Activated naive CD8-positive, alpha-beta T cell (primary cell): ENCODE data around the gene ING1.
"Not testable (repeated sequence)": the region's sequence is repeated elsewhere in the genome, so short reads cannot be mapped to it uniquely, and the experiment has no call there.

ENCODE experiments used
- H3K27ac Mint-ChIP-seq: one replicate; pipeline ENCODE4 v1.8.0; 2021; ENCODE audit warnings: mixed read lengths
- H3K27me3 Mint-ChIP-seq: one replicate; pipeline ENCODE4 v1.8.0; 2021; ENCODE audit warnings: mixed read lengths
- H3K36me3 Mint-ChIP-seq: one replicate; pipeline ENCODE4 v1.8.0; 2021; ENCODE audit warnings: mixed read lengths
- H3K4me1 Mint-ChIP-seq: one replicate; pipeline ENCODE4 v1.8.0; 2021; ENCODE audit warnings: low read depth, mixed read lengths
- H3K4me3 Mint-ChIP-seq: one replicate; pipeline ENCODE4 v1.8.0; 2021; ENCODE audit warnings: mild to moderate bottlenecking, mixed read lengths
- H3K9me3 Mint-ChIP-seq: one replicate; pipeline ENCODE4 v1.8.0; 2021; ENCODE audit warnings: low read depth, mixed read lengths

The ING1 gene, protein sequence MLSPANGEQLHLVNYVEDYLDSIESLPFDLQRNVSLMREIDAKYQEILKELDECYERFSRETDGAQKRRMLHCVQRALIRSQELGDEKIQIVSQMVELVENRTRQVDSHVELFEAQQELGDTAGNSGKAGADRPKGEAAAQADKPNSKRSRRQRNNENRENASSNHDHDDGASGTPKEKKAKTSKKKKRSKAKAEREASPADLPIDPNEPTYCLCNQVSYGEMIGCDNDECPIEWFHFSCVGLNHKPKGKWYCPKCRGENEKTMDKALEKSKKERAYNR

DNA sequence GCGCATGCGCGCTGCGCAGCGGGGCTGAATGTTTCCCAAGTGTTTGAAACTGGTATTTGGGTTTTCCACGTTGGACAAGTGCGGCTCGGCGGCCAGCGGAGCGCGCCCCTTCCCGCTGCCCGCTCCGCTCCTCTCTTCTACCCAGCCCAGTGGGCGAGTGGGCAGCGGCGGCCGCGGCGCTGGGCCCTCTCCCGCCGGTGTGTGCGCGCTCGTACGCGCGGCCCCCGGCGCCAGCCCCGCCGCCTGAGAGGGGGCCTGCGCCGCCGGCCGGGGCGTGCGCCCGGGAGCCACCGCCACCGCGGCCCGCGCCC, at the start of gene ING1:
ING1 (plus strand) TSS at position 59 of the 311 bp plus-strand sequence. CDS start 450 bp downstream, outside the sequence.
- H3K4me1 Mint-ChIP-seq = peaks cover 27% of the 10 kb centered on the region
- no peaks in the 10 kb centered on the region for H3K27me3 Mint-ChIP-seq
- H3K36me3 Mint-ChIP-seq = no peaks in the 10 kb centered on the region
- H3K4me3 Mint-ChIP-seq = peak within 1 kb of the TSS; percentile 99
- peak within 1 kb of the TSS; percentile 99 for H3K27ac Mint-ChIP-seq
- H3K9me3 Mint-ChIP-seq = no peaks in the 10 kb centered on the region

DNA sequence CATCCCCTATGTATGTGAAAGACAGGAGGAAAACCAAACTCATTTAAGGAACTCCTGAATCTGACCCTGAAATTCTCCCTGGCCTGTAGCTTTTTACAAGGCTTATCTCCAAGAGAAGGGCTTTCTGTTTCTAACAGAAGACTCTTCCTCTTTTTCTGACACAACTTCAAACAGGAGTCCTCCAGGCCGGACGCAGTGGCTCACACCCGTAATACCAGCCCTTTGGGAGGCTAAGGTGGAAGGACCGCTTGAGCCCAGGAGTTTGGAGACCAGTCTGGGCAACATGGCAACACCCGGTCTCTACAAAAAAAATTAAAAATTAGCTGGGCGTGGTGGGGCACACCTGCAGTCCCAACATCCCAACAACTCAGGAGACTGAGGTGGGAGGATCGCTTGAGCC, 49.5 kb upstream of the ING1 start:
- Mint-ChIP-seq H3K4me3 (no peak overlapping the region), H3K9me3 (no peaks in the 10 kb centered on the region), H3K4me1 (peaks cover 8% of the 10 kb centered on the region), H3K27ac (no peak overlapping the region), H3K36me3 (peaks cover 28% of the 10 kb centered on the region), H3K27me3 (no peaks in the 10 kb centered on the region)

DNA sequence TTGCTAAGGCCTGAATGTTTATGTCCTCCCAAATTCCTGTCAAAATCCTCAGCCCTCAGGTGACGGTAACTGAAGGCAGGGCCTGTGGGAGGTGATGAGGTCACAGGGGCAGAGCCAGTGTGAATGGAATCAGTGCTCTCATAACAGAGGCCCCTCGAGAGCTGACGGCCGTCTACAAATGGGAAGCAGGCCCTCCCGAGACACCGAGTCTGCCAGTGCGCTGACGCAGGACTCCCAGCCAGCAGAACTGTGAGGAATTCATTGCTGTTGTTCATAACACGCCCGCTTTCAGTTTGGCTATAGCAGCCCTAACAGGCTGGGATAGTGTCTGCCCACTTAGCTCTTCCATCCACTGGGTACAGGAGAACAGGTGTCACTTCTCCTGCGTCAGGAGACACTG, 48.8 kb upstream of the ING1 start:
- no peaks in the 10 kb centered on the region for H3K27me3 Mint-ChIP-seq
- no peak overlapping the region for H3K4me3 Mint-ChIP-seq
- no peak overlapping the region for H3K27ac Mint-ChIP-seq
- H3K36me3 Mint-ChIP-seq = peaks cover 24% of the 10 kb centered on the region
- no peaks in the 10 kb centered on the region for H3K9me3 Mint-ChIP-seq
- H3K4me1 Mint-ChIP-seq = peaks cover 5% of the 10 kb centered on the region

DNA sequence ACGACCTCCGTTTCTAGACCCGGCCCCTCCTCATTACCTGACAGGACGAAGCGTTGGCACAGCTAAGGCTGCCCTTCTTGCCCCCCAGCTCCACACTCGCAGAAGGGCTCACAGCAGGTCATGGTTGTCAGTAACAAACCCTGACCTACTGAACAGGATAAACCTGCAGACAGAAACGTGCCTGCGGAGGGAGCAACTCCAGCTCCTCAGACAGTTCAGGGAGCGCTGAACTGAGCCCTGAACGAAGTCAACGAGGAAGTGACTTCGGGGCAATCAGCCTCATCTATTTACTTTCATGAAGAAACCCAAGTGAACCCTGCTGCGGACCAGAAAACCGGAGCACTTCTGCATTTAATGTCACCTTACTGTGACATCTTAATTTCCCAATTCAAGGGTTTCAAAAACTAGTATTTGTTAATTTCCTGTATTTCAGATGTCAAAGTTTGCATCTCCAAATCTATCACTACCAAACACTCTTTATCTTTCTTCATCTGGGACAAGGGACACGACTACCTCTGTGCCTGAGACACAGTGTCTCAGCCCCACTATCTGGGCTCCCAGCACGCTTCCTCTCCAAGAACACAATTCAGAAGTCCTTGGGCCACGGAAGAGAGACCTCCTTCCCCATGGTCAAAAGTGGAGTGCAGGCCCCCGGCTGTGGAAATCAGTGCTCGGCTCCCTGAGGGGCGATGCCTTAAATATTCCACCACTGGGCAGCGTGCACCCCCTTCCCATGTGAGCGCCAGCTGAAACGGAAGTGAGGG, 47.8 kb upstream of the ING1 start:
- Mint-ChIP-seq H3K36me3 (peaks cover 20% of the 10 kb centered on the region), H3K4me1 (peaks cover 2% of the 10 kb centered on the region), H3K27me3 (no peaks in the 10 kb centered on the region), H3K4me3 (no peak overlapping the region), H3K9me3 (no peaks in the 10 kb centered on the region), H3K27ac (no peak overlapping the region)

DNA sequence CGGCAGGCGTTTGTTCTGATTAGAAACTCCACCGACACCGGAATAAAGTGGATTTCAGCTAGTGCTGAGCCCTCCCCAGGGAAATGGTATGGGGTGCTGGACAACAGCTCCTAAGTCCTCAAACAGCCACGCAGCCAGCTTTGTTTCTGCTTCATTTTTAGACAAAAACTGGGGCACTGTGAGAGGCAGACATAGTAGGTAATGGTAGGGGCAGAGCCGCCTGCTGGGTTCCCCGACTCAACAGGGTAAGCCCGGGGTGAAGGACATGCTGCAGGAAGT, 47.3 kb upstream of the ING1 start:
- Mint-ChIP-seq H3K36me3 (peaks cover 24% of the 10 kb centered on the region), H3K4me1 (peaks cover 6% of the 10 kb centered on the region), H3K4me3 (no peak overlapping the region), H3K9me3 (no peaks in the 10 kb centered on the region), H3K27me3 (no peaks in the 10 kb centered on the region), H3K27ac (no peak overlapping the region)

DNA sequence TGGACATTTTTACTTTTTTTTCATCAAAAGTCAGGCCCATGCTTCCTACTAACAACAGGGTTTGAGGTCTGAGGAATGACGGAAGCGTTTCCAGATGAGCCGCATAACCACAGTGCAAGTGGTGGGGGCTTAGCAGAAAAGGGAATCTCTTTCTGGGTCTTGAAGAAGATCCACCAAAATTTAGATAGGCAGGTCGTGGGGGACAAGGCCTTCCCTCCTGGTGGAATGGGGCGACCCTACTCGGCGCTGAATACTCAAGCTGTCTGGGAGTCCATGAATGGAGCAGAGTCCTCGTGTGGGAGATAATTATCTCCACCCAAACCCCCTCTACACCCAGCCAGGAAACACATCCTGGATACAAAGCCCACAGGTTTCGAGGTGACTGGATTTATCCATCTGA, 44.5 kb upstream of the ING1 start:
- Mint-ChIP-seq H3K36me3 (peaks cover 19% of the 10 kb centered on the region), H3K4me3 (no peak overlapping the region), H3K4me1 (peaks cover 24% of the 10 kb centered on the region), H3K27ac (peak overlapping the region; percentile 28), H3K9me3 (no peaks in the 10 kb centered on the region), H3K27me3 (no peaks in the 10 kb centered on the region)

DNA sequence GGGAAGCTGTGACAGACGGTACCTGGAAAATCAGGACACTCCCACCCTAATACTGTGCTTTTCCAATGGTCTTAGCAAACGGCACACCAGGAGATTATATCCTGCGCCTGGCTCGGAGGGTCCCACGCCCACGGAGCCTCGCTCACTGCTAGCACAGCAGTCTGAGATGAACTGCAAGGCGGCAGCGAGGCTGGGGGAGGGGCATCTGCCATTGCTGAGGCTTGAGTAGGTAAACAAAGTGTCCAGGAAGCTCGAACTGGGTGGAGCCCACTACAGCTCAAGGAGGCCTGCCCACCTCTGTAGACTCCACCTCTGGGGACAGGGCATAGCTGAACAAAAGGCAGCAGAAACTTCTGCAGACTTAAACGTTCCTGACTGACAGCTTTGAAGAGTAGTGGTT, 43.7 kb upstream of the ING1 start:
- peaks cover 27% of the 10 kb centered on the region for H3K4me1 Mint-ChIP-seq

DNA sequence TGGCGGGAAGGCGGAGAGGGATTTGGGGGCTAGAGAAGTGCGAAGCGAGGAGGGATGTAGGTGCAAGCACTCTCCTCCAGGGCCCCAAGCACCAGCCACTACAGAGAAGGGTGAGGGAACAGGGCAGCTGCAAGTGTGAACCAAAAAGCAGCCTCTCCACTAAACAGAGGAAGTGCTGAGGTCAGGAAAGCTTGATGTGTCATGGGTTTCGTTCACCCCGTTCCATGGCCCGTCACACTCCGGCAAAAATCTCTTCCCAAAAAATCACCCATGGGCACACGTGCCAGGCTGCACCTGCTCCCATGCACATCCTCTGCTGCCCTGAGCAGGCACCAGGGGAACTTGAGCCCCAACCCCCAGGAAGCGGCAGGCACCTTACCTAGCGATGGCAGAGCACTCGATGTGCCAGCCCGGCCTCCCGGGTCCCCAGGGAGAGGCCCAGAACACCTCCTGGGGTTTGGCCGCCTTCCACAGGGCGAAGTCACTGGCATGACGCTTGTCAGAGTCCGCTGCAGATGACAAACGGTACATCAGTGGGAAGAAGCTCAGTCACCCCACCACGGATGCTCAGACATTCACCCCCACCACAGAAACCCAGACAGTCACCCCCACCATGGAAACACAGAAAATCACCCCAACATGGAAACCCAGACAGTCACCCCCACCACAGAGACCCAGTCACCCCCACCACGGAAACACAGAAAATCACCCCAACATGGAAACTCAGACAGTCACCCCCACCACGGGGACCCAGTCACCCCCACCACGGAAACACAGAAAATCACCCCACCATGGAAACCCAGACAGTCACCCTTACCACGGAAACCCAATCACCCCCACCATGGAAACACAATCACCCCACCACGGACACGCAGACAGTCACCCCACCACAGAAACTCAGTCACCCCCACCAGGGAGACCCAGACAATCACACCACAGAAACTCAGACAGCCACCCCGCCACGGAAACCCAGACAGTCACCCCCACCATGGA, 36.6 kb upstream of the ING1 start:
- Mint-ChIP-seq H3K36me3 (peaks cover 27% of the 10 kb centered on the region), H3K4me3 (no peak overlapping the region), H3K4me1 (peaks cover 30% of the 10 kb centered on the region), H3K27me3 (no peaks in the 10 kb centered on the region), H3K9me3 (no peaks in the 10 kb centered on the region), H3K27ac (peak overlapping the region; percentile 77)

More for the DNA sequence above, 43.7 kb upstream of the ING1 start:
- H3K4me3 Mint-ChIP-seq, H3K27me3 Mint-ChIP-seq, H3K27ac Mint-ChIP-seq, H3K9me3 Mint-ChIP-seq: not testable (repeated sequence)
- peaks cover 24% of the 10 kb centered on the region for H3K36me3 Mint-ChIP-seq

DNA sequence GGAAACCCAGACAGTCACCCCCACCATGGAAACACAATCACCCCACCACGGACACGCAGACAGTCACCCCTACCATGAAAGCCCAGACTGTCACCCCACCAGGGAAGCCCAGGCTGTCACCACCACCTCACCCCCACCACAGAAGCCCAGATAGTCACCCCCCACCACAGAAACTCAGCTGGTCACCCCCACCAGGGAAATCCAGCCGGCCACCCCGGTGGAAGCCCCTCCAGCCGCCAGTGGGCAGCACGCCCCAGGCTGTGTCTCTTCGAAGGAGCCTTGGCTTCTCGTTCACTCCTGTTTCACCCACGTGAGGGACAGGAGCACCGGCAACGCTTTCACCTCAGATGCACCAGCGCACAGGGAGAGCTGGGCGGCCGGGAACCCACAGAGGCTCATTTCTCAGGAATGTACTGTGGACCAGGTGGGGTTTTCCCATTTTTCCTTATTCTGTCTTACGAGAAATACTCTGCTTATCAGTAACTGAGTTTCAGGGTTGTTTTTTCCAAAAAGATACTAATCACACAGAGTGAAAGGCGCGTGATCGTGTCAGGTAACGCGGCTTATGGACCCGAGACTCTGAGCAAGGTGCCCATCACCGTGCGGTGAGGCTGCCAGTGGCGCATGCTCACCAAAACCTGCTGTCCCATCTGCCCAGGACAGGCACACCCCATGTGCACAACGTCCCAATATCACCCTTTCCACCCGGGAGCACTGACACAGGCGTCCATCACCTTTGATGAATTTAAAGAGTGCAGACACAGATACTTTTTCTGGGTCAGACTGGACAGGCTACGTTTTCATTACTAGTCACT, 35.6 kb upstream of the ING1 start:
- Mint-ChIP-seq H3K9me3 (no peaks in the 10 kb centered on the region), H3K4me1 (peaks cover 22% of the 10 kb centered on the region), H3K36me3 (peaks cover 23% of the 10 kb centered on the region), H3K27ac (peak overlapping the region; percentile 41), H3K4me3 (no peak overlapping the region), H3K27me3 (no peaks in the 10 kb centered on the region)

DNA sequence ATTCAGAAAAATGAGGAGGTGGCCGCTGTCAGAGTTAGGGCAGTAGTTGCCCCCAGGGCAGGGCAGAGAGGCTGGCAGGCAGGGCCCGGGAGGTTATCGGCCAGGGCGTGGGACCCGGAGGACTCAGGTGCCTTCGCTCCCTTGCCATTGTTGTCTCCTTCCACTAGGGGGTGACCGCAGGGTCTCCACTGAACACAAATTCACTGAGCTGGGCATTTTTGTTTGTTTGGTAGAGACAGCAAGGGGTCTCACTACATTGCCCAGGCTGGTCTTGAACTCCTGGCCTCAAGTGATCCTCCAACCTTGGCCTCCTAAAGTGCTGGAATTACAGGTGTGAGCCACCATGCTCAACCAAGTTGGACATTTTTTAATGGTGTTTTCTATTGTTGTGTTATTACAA, 32.6 kb upstream of the ING1 start:
- Mint-ChIP-seq H3K9me3 (no peaks in the 10 kb centered on the region), H3K36me3 (peaks cover 18% of the 10 kb centered on the region), H3K4me1 (peaks cover 14% of the 10 kb centered on the region), H3K4me3 (no peak overlapping the region), H3K27me3 (no peaks in the 10 kb centered on the region), H3K27ac (no peak overlapping the region)

DNA sequence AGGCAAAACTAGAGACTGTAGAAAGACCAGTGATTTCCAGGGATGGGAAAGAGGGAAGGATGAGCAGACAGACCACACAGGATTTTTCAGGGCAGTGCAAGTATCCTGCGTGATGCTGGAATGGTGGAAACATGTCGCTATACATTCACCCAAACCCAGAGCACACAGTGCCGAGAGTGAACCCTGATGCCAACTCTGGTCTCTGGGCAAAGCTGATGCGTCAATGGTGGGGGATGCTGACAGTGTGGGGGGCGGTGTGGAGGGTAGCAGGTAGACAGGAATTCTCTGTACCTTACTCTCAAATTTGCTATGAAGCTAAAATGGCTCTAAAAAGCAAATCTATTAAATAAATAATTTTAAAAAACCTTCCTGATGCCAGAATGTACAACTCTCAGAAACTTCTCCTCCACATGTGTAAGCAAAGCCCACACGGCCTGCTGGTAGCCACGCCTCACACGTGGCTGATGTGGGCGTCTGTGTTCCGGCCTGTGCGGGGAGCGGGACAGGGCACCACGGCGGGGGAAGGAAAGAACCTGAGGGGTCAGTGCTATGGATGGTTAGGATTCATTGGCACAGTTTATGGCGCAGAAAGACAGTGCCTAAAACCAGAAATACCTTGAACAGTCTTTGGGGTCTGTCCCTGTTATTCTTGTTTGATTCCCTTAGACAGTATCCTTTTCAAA, 31.5 kb upstream of the ING1 start:
- Mint-ChIP-seq H3K4me1 (peaks cover 7% of the 10 kb centered on the region), H3K27me3 (no peaks in the 10 kb centered on the region), H3K9me3 (no peaks in the 10 kb centered on the region), H3K27ac (peak overlapping the region; percentile 2), H3K4me3 (no peak overlapping the region), H3K36me3 (peaks cover 11% of the 10 kb centered on the region)

DNA sequence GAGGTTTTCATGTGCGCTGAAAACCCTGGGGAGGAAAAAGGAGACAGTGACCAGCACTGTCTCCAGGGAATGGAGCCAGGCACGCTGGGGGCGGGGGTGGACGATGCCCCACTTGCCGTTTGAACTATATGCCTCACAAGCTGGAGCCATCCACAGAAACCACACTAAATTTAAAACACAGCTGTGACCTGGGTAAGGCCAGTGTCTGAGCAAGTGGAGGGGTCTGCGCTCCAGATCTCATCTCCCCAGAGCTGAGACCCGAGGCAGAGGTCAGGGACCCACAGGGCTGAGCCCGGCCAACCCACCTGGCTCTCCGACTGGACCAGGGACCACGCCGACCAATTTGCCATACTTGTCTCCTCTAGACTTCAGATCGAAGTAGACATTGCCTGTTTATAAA, 30.8 kb upstream of the ING1 start:
- no peaks in the 10 kb centered on the region for H3K27me3 Mint-ChIP-seq
- no peak overlapping the region for H3K4me3 Mint-ChIP-seq
- peaks cover 11% of the 10 kb centered on the region for H3K36me3 Mint-ChIP-seq
- no peaks in the 10 kb centered on the region for H3K9me3 Mint-ChIP-seq
- H3K4me1 Mint-ChIP-seq = peaks cover 7% of the 10 kb centered on the region
- no peak overlapping the region for H3K27ac Mint-ChIP-seq

DNA sequence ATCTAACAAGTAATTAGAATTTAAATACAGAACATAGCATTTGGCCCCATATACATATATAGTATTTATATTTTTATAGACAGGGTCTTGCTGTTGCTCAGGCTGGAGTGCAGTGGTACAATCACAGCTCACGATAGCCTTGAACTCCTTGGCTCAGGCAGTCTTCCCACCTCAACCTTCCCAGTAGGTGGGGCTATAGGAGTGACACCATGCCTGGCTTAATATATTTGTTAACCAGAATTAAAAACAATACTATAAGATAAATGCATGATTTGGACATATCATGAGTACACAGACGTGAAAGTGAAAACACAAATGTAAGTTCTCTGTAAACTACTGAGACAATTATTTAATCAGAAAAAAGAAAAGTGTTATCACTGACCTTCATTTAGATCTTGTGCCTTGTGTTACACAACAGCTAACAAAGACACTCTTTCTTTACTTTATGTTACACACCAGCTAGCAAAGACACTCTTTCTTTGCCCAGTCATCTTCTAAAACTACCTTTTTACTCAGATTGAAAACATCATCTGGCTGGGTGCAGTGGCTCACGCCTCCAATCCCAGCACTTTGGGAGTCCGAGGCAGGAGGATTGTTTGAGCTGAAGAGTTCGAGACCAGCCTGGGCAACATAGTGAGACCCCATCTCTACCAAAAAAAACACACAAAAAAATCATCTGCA, 30.2 kb upstream of the ING1 start:
- Mint-ChIP-seq H3K36me3 (peaks cover 7% of the 10 kb centered on the region), H3K4me1 (peaks cover 4% of the 10 kb centered on the region), H3K4me3 (no peak overlapping the region), H3K27ac (no peak overlapping the region), H3K27me3 (no peaks in the 10 kb centered on the region), H3K9me3 (no peaks in the 10 kb centered on the region)

DNA sequence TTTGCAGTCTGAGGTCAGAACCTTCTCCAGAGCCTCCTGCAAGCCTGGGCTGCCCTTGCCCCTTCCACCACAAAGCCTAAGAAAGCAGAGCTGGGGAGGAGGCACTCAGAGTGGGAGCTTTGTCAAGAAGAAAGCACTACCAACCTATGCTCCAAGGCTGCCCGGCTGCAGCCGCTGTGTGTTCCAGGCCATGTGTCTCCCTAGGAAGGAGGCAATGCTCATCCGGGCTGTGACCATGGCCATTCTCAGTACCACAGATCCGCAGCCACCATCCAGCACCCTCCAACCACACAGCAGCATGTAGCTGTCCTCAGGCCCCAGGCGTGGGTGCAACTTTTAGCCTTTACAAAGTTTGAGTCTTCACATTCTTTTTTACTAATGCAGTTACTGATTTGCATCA, 29.6 kb upstream of the ING1 start:
- Mint-ChIP-seq H3K4me1 (peaks cover 2% of the 10 kb centered on the region), H3K27ac (no peak overlapping the region), H3K4me3 (no peak overlapping the region), H3K36me3 (peaks cover 6% of the 10 kb centered on the region), H3K27me3 (no peaks in the 10 kb centered on the region), H3K9me3 (no peaks in the 10 kb centered on the region)
